ENCODE data around the gene NUMB.

DNA sequence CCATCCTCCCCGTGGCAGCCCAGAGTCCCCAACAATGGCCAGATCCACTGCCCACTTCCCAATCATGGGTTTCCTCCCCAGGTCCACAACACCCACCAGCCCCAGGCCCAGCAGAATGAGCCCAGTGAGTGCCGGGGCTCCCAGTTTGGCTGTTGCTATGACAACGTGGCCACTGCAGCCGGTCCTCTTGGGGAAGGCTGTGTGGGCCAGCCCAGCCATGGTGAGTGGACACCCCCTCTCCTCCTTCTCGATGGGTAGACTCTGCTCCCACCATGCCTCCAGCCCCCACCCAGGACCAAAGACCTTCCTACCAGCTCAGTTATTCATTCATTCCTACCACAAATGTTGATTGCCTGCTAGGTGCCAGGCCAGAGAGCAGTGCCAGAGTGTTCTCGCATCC is 197.3 kb downstream of the NUMB start:
- TF ChIP-seq, protein P1, sequence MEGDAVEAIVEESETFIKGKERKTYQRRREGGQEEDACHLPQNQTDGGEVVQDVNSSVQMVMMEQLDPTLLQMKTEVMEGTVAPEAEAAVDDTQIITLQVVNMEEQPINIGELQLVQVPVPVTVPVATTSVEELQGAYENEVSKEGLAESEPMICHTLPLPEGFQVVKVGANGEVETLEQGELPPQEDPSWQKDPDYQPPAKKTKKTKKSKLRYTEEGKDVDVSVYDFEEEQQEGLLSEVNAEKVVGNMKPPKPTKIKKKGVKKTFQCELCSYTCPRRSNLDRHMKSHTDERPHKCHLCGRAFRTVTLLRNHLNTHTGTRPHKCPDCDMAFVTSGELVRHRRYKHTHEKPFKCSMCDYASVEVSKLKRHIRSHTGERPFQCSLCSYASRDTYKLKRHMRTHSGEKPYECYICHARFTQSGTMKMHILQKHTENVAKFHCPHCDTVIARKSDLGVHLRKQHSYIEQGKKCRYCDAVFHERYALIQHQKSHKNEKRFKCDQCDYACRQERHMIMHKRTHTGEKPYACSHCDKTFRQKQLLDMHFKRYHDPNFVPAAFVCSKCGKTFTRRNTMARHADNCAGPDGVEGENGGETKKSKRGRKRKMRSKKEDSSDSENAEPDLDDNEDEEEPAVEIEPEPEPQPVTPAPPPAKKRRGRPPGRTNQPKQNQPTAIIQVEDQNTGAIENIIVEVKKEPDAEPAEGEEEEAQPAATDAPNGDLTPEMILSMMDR (conservative IDR thresholded peaks at IDR 0.05; ENCODE audit: low read depth, low read length), result no peak
- no peak for TF ChIP-seq EZH2 (IDR thresholded peaks at IDR 0.05; ENCODE audit: low read length, unreplicated experiment)
